Stimulated activated CD8-positive, alpha-beta memory T cell treated with anti-CD3 and anti-CD28 coated beads, Interleukin-4, amount 100 ng/mL, for 1 hour (primary cell): ENCODE results near the gene DDIT3.

Experiments
- DNase-seq, 2 donors: peaks; one replicate each; pipeline ENCODE4 v3.0.0-alpha.2; 2020; ENCODE audit warnings: low read depth in 2 of 2, low spot score in 1 of 2

The DDIT3 gene

DNA sequence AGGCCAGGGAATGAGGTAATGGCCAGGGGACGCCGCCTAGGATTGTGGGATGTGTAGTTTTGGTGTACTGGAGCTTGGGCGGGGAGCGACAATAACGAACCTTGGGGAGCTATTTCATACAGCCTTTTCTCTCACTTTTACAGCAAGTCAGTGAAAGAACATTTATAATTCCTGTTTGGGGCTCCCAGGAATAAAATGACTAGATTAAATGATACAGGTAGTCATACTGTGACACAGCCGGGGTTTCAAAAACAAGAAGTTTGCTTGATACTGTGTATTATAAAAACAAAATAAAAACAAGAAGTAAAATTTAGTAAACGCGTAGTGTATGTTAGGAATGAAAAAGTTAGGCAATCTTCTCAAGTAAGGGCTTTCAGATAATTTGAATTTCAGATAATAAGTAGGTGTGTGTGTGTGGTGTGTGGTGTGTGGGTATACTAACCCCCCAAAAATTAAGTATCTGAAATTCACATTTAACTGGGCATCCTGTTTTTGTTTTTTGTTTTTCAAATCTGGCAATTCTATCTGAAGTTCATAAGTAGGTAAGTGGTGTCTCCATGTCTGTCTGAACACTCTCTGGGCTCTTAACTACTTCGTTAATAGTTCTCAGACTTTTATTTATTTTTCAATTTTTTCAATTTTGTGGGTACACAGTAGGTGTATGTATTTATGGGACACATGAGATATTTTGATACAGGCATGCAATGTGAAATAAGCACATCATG, 27.1 kb upstream of the DDIT3 start:
- DNase-seq = no peak

DNA sequence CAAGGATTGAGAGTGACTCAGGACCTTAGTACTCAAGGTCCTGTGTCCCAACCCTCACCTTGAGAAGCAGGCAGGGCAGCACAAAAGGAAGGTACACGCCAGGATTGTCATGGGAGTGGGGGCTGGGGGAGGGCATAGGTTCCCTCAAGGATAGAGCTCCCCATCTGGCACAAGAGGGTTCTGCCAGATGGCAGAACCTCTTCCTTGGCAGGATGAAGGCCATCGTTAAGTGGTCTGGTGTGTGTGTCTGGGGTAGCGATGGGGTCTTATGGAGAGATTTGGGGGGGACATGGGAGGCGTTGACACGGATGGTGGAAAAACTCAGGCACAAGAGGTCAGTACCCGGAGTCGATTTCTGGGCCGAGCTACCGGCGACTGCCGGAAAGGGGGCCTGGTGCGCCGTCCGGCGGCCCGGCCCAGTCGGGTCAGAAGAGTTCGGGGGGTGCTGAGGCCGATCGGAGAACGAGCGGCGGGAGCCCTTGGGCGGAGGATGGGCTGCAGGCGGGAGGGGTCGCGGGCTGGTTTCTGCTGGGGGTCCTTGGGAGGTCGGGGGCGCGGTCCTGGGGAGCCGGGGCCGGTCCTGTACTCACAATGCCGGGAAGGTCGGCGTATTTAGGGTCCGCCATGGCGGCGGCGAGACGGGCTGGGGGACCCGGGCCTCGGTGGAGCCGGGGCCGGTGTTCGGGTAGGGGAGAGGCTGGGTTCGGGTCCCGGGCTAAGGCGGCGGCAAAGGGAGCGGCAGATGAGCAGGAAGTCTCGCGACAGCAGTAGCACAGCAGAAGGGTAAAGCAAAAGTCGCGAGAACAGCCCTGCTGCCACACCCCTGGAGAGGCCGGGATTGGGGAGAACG, 26.3 kb upstream of the DDIT3 start, which contains the start of gene DCTN2:
Gene DCTN2, minus strand, starts transcription at position 755 of the 850 bp plus-strand sequence. Its CDS starts 129 bp downstream, at position 626.
- DNase-seq = peak; percentile 53 to 74

DNA sequence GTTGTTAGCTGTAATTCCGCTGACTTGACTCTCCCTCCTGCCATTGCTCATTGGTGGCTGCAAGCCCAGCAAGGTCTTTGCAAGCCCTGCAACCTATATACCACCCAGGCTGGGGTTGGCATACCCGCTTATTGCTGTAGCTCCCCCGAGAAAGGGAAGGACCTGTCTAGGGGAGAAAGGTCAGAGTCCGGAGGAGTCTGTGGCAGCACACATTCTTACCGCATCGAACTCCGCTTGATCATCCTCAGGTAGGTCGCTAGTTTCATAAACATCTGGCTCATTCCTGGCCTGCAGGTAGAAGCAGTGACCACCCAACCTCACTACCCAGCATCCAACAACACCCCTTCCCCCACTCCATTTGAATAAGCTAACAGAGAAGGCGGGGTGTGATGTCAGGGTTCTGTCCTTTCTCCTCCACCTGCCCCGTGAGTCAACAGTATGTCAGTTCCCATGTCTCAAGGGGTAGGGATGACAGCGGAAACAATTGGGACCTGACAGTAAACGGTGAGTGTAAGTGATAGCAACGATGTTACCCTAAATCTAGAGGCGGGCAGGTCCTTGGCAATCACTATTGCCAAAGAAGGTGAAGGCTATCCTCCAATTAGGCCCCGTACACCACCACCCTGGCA, 25.6 kb upstream of the DDIT3 start:
- DNase-seq = no peak

DNA sequence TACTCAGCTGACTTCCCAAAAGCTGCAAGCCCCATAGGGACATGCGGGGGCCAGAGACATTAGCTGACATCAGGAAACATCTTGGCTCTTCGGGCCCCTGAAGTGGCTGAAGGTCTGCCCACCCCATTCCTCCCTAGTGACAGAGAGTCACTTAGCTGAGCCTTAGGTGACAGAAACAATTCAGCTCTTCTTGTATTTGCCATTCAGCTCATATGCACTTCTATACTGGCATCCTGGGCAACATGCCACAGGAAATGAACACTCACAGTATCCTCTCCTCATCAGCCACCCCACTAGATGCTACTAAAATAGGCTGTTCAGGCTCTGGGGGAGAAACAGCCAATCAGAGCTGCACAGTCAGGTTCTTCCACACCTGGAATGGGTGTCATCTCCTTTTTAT, 23.3 kb upstream of the DDIT3 start:
- no peak for DNase-seq

DNA sequence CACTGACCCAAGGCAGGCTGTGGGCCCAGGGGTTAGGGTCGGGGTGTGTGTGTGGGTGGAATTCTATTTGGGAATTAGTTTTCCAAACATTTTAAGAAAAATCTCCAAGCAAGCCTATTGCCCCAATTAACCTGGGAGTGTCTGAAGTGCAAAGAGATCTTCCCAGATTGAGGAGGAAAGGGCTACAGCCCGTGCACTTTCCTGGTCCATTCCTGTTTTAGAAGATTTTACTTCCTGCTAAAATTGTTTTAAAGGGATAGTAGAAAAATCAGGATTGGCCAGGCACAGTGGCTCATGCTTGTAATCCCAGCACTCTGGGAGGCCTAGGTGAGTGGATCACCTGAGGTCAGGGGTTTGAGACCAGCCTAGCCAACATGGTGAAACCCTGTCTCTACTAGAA, 21.4 kb upstream of the DDIT3 start:
- no peak for DNase-seq

DNA sequence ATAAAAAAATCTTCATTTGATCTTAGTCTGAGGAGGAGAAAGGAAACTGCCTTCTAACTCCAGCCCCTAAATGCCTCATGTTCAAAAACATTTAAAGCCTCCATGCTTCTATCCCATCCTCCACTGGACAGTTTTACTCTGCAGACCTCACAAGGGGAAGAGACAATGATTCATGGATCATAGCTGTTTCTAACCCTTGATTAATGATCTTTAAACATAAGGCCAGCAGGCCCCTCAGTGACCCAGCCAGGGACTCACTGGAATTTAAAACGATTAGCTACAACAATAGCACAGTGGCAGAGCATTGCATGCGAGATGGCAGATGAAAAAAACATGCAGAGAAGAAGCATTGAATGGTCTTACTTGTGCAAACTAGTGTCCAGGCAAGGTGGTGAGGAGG, 20.7 kb upstream of the DDIT3 start:
- no peak for DNase-seq

DNA sequence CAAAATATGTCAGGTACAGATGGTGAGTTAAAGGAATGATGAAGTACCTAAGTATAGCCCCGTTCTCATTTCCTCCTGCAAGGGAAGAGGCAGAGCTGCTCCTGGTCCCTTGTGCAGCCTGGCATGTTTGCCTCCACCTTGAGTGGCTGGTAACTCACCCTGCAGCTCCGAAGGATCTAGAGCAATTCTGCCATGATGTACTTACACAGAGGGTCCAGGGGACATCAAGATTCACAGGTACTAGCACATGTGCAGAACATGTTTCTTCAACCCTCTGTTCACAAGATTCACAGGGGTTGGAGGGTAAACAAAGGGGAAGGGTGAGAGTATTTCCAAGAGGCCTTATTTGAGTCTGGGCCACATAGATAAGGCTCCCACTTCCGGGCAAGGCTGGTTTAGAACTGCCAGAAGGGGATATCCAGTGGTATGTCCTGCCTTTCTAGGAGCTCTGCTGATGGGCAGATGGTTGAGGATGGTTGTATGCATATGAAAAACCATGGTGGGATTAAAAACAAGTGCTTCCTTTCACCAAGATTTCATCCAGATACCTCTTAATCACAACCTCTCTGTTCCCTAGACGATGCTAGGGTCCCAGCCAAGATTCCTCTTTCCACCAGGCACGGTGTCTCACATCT, 18.9 kb upstream of the DDIT3 start:
- no peak for DNase-seq

DNA sequence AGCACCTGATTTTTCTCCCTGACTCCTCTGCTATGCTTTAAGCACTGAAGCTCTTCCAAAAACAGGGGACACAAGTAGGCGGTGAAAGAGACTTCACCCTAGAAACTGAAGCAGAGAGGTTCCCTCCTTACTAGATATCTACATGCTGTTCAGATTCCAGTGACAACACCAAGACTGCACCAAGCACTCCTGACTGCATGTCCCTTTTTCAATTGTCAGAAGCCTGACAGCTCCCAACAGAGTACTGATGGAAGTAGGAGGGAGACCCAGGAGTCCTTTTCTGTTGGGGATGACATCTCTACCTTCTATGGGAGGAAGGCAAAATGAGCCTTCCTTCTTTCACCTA, 16.3 kb upstream of the DDIT3 start:
- DNase-seq = no peak

DNA sequence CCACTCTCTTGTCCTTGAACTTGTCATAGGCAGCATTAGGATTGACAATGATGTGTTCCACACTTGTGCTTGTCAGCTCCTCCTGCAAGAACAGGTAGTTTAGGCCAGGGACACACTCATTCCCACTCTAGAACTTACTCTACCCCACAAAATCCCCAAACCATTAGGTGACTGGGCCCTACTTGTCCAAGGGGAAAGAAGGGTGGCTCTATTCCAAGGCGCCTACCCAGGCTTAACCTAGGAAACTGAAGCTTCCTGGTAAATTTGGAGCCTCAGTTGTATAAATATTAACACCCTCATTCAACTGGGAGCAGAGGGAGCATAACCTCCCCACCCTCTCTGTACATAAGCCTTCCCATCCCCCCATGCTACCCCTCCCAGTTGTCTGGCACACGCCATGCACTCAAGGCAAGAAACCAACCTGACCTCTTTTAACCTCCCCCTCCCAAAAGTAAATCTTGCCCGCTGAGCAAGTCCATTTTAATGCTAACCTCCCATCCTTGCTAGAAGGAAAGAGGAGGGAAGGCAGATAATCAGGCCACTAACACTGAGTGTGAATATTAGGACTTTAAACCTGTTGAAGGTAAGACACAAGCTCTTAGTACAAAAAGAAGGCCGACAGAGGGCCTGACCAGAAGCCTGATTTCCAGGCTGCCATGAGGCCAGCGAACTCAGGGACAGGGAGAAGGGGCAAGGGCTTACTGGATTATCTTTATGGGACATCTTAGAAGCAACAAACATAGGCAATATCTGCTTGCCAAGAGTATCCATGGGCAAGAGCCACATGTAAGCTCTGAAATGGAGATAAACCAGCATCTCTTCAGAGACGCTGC, 15.7 kb upstream of the DDIT3 start:
- no peak for DNase-seq

DNA sequence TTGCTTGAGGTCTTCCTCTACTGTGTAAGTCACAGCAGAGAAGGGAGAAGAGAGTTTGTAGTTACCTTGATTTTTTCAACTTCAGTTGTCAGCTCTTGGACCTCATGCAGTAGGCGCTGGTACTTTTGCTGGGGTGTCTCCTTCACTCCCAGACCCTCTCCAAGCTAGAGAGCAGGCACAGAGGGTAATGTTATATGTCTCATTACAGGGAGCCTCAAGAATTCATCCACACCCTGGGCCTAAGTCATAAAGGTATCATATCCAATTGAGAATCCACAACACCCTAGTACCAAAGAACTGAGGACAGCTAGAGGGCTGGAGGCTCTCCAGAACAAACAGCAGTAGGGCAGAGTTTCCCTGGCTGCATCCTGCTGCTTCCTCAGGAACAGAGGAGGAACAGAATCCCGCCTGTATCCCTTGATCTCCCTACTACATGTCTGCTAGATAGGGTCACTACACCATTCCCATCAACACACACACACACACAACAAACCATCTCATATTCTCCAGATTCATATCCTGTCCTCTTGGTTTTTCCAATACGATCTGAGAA, 14.8 kb upstream of the DDIT3 start:
- no peak for DNase-seq

DNA sequence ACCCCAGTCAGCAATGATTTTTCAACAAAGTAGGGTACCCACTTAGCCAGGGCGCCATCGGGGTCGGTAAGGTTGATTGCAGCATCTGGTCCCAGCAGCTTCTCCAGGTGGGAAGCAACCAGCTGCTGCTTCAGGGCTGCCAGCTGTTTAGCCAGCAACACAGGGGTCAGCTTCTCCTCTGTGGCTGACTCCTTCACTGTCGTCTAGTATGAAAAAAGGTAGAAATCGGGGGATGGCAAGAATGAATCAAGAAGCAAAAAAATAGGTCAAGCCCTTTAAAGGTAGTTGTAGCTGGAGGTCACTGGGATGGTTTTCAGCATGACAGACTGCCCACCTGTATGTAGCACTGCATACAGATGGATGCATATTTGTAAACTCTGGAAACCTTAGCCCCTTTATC, 13.9 kb upstream of the DDIT3 start:
- DNase-seq = no peak

DNA sequence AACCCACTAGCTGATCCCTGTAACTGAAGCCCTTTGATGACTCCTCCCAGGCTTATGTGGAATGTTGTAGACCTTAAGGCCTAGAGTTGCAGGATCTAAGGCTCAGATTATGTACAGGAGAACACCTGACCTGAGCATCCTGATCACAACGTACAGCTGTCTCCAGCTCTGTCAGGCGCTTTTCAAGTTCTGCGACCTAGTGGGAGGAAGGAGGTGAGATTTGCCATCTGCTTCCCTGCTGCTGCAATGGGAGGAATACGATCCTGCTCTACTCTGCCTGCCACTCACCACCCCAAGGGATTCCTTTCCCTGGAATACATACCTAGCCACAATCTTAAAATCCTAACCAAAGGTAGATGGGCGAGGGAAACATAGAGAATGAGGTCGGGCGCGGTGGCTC, 12.8 kb upstream of the DDIT3 start:
- DNase-seq = no peak

DNA sequence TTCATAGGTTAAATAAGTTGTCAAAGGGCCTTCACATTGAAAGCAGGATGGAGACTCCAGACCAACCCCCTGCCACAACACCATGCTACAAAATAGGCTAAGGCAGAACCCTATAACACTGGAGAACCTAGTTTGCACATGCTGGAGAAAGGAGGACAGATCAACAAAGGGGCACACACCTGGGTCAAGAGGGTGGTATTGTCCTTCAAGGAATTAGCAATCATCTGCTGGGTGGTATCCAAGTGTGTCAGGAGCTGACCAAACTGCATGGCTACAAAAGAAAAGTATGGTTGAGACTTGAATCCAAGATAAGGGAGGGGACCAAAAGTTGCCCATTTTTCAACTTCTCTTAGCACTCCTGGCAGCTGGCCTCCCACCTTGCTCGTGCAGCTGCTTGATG, 11.5 kb upstream of the DDIT3 start:
- DNase-seq = no peak

DNA sequence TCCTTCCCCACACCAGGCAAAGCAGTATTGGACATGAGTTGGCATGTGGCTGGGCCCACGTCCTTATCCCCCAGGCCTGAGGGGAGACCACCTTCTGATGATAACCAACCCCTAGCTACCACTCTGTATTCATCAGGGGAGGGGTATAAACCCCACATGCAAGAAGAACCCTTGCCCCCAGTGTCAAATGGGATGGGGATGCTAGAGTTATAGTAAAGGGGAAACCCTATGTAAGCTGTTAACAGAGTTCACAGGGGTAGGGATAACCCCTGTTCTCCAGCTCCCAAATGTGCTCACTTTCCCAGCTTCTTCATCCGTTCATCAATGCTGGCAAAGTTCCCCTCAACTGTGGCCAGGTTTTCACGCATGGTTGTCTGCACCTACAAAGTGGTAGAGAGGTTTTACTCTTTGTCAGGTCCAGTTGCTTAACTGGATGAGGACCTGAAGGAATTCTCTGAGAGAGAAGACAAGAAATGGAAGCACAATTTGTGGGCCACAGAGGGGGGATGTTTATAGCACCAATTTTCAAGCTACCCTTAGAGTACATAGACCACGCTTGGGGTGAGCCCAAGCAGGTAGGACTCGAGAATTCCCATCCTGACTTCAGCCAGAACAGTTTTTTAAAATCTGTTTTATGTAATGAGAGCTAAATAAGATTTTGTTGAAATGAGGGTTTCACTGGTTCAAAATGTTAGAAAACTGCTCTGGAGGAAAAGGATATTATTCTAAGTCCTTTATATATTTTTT, 10.3 kb upstream of the DDIT3 start:
- DNase-seq = no peak

DNA sequence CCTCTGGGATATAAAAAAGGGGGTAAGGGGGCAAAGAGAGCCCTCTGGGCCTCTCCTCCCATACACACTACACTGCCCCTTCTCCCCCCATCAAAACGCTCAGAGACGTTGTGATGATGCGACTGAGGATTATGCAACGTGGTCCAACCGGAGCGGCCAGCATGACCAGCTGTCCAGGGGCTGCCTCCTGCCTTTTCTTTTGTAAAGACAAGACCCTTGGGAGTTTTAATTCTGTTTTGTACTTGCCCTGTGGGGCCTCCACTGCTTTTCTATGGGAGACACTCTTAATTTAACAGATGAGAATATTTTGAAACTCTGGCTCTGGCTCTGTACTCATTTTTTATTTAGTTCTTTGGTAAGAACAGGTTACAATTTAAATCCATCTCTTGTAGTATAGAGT, 9.5 kb upstream of the DDIT3 start:
- no peak for DNase-seq

DNA sequence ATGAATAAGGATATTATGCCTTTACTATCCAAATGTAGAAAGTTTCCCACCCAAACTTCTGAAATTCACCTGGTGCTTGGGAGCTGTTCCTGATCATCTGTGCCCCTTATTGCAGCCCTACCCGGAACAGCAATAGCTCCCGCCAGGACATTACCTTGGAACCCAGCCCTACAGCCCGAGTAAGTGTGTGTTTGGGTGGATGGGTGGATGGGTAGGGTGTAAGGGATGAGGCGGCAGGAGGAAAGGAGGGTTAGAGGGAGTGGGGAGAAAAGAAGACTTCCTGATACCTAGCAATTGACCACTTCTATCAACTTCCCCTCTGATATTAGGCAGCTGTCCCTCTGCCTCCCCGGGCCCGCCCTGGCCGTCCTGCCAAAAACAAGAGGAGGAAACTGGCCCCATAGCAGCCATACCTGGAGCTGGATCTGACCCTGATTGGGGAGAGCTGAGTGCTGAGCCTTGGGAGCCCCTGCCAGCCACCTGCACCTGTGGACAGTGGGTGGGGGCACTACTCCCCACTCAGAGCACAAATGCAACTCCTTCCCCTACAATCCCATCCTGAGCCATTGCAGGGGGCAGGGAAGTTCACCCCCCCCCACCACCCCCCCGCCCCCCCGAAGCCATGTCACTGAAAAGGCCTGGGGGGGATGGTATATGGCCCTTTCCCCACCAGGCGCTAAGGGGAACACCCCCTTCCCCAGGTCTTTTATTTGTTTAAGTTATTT, 8.7 kb upstream of the DDIT3 start:
- DNase-seq = no peak

DNA sequence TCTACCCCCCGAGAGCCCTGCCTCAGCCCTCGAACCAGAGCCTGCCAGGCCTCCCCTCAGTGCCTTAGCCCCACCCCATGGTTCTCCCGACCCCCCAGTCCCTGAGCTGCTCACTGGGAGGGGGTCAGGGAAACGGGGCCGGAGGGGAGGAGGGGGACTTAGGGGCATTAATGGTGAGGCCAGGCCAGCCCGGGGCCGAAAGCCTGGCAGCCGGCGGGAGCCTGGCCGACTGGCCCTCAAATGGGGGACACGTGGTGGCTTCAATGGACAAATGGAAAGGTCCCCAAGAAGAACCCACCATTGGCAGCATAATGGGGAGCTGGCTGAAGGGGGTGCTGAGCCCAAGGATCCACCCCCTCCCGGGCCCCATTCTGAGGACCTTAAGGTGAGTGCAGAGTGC, 7.9 kb upstream of the DDIT3 start:
- DNase-seq = no peak

DNA sequence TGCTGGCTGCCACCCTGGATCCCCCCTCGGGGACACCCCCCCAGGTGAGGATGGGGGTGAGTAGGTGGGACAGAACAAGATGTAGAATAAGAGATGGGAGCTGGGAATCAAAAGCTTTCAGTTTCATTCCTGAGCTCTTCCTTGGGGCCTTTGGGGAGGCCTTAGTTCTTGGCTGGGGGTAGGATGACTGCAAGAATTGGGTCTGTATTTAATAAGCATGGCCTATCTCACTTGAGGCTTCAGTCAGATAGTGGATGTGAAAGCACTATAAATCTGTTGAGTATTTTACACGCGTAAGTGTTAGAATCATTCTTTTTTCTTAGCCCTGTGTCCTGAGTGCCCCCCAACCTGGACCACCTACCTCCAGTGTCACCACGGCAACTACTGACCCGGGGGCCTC, 6.9 kb upstream of the DDIT3 start:
- DNase-seq = no peak

DNA sequence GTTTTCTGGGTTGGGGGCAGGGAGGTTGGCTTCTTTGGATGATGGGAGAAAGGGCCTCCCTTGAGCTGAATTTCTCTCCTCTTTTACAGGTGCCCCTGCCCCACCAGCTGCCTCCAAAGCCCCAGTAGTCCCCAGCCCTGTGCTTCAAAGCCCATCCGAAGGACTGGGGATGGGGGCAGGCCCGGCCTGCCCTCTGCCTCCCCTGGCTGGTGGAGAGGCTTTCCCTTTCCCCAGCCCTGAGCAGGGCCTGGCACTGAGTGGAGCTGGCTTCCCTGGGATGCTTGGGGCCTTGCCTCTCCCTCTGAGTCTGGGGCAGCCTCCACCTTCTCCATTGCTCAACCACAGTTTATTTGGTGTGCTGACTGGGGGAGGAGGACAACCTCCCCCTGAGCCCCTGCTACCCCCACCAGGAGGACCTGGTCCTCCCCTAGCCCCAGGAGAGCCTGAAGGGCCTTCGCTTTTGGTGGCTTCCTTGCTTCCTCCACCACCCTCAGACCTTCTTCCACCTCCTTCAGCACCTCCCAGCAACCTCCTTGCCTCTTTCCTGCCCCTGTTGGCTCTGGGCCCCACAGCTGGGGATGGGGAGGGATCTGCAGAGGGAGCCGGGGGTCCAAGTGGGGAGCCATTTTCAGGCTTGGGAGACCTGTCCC, 6.3 kb upstream of the DDIT3 start:
- no peak for DNase-seq
